Lung (tissue), 12 donors: ENCODE data around the gene USP47. TPM values are rescaled to one million over a fixed set of nuclear protein-coding genes. Genes with fewer than 3 reads are reported as not detected.

ENCODE experiments used
- ATAC-seq: fragments of 200-7000 bp; cut with Tn5 transposase; one replicate; pipeline ENCODE4 v1.9.1; 2020; ENCODE audit warnings: moderate number of reproducible peaks; ENCODE audit not compliant: insufficient read depth, low FRiP score
- DNase-seq, 3 donors: peaks; one replicate each; pipeline ENCODE4 v3.0.0-alpha.2; 2013 to 2017
- H3K27ac ChIP-seq, 2 donors: one replicate each; pipeline ENCODE4 v1.5.1; 2013; ENCODE audit warnings: mild to moderate bottlenecking in 2 of 2, moderate library complexity in 2 of 2, control low read depth in 1 of 2, inconsistent platforms in 1 of 2, low read depth in 1 of 2, low read length in 1 of 2
- H3K27me3 ChIP-seq, 3 donors: one replicate each; pipeline ENCODE4 v1.5.1; 2013; ENCODE audit warnings: low read length in 2 of 3; ENCODE audit not compliant: control insufficient read depth in 3 of 3, insufficient read depth in 3 of 3
- H3K36me3 ChIP-seq, 4 donors: one replicate each; pipeline ENCODE4 v1.5.1; 2013; ENCODE audit warnings: low read length in 4 of 4, mild to moderate bottlenecking in 1 of 4, moderate library complexity in 1 of 4; ENCODE audit not compliant: control insufficient read depth in 4 of 4, insufficient read depth in 4 of 4
- H3K4me1 ChIP-seq, 5 donors: one replicate each; pipeline ENCODE4 v1.5.1; 2013; ENCODE audit warnings: low read length in 5 of 5, mild to moderate bottlenecking in 2 of 5, moderate library complexity in 1 of 5; ENCODE audit not compliant: control insufficient read depth in 5 of 5, insufficient read depth in 5 of 5
- H3K4me3 ChIP-seq: one replicate; pipeline ENCODE4 v1.5.1; 2013; ENCODE audit warnings: mild to moderate bottlenecking, control low read depth, moderate library complexity
- H3K9ac ChIP-seq, 2 donors: one replicate each; pipeline ENCODE4 v1.5.1; 2013; ENCODE audit warnings: low read length in 2 of 2, control low read depth in 1 of 2; ENCODE audit not compliant: insufficient read depth in 1 of 2
- H3K9me3 ChIP-seq, 4 donors: one replicate each; pipeline ENCODE4 v1.5.1; 2013; ENCODE audit warnings: low read length in 3 of 4, mild to moderate bottlenecking in 1 of 4, moderate library complexity in 1 of 4; ENCODE audit not compliant: control insufficient read depth in 4 of 4, insufficient read depth in 3 of 4
- WGBS, 2 donors: extraction: QIAGEN DNeasy Blood & Tissue Kit; methylation state at CpG; one replicate each; pipeline ENCODE4 v1.1.7; 2013; 5-methylcytosine and 5-hydroxymethylcytosine counted together
- polyA plus RNA-seq, 2 donors: library from polyadenylated mRNA; stranded (reverse); fragments of 200-250 nt; gene quantifications; one replicate each; pipeline ENCODE4 v1.2.1, GENCODE V29; 2013
- total RNA-seq, 2 donors: library from RNA; depleted of rRNA in 1 of 2; stranded (reverse); fragments of >200 nt in 1 of 2; gene quantifications; one replicate each; pipeline ENCODE4 v1.2.1, GENCODE V29; 2014 to 2021
- TF ChIP-seq, protein P1 (sequence below): IDR thresholded peaks from 2 replicates; pipeline ENCODE4 v1.5.1; 2012; ENCODE audit warnings: mild to moderate bottlenecking; ENCODE audit errors: control extremely low read depth, extremely low read depth
- donor health status: control.
- donor health status: control.
- donor health status: Bipolar disorder and iron deficiency.
- donor health status: healthy.
- donor health status: DM: yes; HTN: yes; CAD: no.

USP47 gene
- total and polyA plus RNA-seq, 4 donors = 20.4 to 183 (median 31.9) TPM

DNA sequence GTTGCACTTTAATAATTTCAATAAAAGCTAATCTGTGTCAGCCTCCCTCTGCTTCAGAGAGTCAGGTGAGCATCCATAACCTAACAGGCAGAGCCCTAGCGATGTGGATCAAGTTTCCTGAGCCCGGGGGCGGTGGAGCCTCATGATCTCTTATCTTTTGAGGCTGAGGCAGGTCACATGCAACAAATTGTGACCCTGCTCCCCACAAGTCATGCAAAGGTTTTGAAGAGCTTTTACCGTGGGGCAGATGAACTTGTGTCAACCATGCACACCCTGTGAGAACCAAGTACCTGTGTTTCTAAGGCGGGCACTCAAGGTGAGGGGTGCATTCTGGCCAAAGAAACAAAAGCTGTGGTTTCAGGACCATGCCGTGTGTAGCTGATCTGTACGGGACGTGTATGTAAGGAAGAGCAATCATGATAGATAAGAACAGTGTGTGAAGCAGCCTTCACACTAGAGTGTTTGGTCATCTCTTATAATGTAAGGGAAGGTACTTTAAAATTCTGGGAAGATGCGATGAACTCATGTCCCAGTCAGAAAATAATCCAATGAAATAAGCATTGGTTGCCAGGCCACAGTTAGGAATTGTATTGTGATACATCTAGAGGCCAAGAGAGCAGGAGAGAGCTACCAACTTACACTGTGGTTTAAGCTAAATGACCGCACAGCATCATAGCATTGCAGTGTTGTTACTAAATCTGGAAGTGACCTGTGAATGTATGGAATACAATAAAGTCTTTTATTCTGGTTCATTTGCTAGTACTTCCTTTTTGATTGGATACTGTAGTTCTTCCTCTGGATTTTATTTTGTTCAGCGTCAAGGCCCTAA lies 116.8 kb downstream of the USP47 start:
- Histone ChIP-seq H3K9ac (no peak overlapping the region), H3K4me3 (no peak overlapping the region), H3K27me3 (no peaks in the 10 kb centered on the region), H3K9me3 (peaks cover 0 to 3% (median 2%) of the 10 kb centered on the region in 4 donors), H3K36me3 (peaks cover 8 to 37% (median 18%) of the 10 kb centered on the region in 4 donors), H3K27ac (no peak overlapping the region), H3K4me1 (peaks cover 0 to 5% (median 0%) of the 10 kb centered on the region in 5 donors)
- WGBS, 2 donors = 86 to 90% methylated on average over 11 of the region's 11 CpGs
- TF ChIP-seq, protein P1, sequence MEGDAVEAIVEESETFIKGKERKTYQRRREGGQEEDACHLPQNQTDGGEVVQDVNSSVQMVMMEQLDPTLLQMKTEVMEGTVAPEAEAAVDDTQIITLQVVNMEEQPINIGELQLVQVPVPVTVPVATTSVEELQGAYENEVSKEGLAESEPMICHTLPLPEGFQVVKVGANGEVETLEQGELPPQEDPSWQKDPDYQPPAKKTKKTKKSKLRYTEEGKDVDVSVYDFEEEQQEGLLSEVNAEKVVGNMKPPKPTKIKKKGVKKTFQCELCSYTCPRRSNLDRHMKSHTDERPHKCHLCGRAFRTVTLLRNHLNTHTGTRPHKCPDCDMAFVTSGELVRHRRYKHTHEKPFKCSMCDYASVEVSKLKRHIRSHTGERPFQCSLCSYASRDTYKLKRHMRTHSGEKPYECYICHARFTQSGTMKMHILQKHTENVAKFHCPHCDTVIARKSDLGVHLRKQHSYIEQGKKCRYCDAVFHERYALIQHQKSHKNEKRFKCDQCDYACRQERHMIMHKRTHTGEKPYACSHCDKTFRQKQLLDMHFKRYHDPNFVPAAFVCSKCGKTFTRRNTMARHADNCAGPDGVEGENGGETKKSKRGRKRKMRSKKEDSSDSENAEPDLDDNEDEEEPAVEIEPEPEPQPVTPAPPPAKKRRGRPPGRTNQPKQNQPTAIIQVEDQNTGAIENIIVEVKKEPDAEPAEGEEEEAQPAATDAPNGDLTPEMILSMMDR = no peak
- no peak for ATAC-seq
- DNase-seq = no peak

DNA sequence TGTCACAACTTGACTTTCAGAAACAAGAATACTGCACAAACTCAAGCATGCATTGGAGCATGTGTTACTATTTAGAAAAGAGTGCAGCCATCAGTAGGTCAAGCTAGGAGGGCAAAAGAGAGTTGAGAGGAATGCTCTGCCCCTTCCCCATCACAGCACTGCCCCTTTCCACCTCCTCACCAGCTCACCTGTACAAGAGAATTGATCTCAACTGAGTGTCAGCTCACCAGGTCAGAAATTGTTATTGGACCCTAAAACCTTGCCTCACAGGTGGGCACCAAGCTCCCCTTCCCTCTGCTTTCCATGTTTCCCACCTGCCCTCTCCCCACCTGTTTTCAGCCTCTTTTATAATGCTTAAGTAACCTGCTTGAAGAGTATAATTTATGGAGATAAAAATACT lies 117.8 kb downstream of the USP47 start:
- H3K36me3 ChIP-seq = peaks cover 7 to 39% (median 16%) of the 10 kb centered on the region in 4 donors
- no peaks in the 10 kb centered on the region for H3K27me3 ChIP-seq
- TF ChIP-seq, protein P1 = no peak
- no peak overlapping the region for H3K9ac ChIP-seq
- no peak overlapping the region for H3K4me3 ChIP-seq
- H3K4me1 ChIP-seq = peaks cover 0 to 5% (median 2%) of the 10 kb centered on the region in 5 donors
- ATAC-seq (no peak), DNase-seq (no peak)
- no peak overlapping the region for H3K27ac ChIP-seq
- peaks cover 0 to 3% (median 2%) of the 10 kb centered on the region in 4 donors for H3K9me3 ChIP-seq

DNA sequence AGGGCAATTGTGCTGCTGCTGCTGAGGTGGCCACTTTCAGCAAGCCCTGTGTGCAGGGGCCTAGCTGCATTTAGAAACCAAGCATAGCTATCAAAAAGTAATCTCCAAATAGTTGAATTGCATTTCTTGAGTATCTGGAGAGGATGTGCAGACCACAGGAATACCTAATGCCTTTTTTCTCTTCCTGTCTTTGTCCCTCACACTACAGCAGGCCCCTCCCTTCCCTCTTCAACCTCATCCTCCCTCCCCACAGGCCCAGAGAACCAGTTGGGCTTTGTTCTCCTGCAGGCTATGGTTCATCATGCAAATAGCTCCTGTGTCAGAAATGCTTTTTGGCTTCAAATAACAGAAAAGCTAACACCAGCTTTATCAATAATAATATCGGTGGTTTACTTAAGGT lies 118.9 kb downstream of the USP47 start:
- WGBS, 2 donors = 81 to 83% methylated on average over 1 of the region's 1 CpG
- Histone ChIP-seq H3K9ac (no peak overlapping the region), H3K4me1 (peaks cover 0 to 5% (median 2%) of the 10 kb centered on the region in 5 donors), H3K9me3 (peaks cover 0 to 3% (median 2%) of the 10 kb centered on the region in 4 donors), H3K36me3 (peaks cover 7 to 34% (median 16%) of the 10 kb centered on the region in 4 donors), H3K4me3 (no peak overlapping the region), H3K27ac (no peak overlapping the region), H3K27me3 (no peaks in the 10 kb centered on the region)
- TF ChIP-seq, protein P1 = no peak
- DNase-seq (no peak), ATAC-seq (no peak)
